Heart left ventricle (tissue), 16 donors: ENCODE measurements around the gene RAB43. TPM values are rescaled to one million over a fixed set of nuclear protein-coding genes. Genes with fewer than 3 reads are reported as not detected.

Source experiments
- ATAC-seq, 4 donors: fragments of 200-7000 bp; cut with Tn5 transposase; one replicate each; pipeline ENCODE4 v1.9.1; 2020 to 2022; ENCODE audit warnings: moderate library complexity in 4 of 4, mild to moderate bottlenecking in 3 of 4, moderate number of reproducible peaks in 1 of 4
- DNase-seq, 5 donors: peaks; one replicate each; pipeline ENCODE4 v3.0.0-alpha.2; 2020
- H3K27ac ChIP-seq, 12 donors: fragments of 200-600 bp; sonication (generic) in 4 of 12; one replicate each; pipeline versions ENCODE4 v1.5.0 to v1.8.0; 2016 to 2022; ENCODE audit warnings: mild to moderate bottlenecking in 2 of 12
- H3K27me3 ChIP-seq, 9 donors: fragments of 200-600 bp; sonication (generic) in 2 of 9; one replicate each; pipeline versions ENCODE4 v1.5.1 to v1.8.0; 2016 to 2022; ENCODE audit warnings: mild to moderate bottlenecking in 3 of 9
- H3K36me3 ChIP-seq, 9 donors: fragments of 200-600 bp; sonication (generic) in 2 of 9; one replicate each; pipeline versions ENCODE4 v1.5.0 to v1.8.0; 2018 to 2022; ENCODE audit warnings: mild to moderate bottlenecking in 2 of 9
- H3K4me1 ChIP-seq, 12 donors: fragments of 200-600 bp; sonication (generic) in 4 of 12; one replicate each; pipeline versions ENCODE4 v1.5.0 to v1.8.0; 2016 to 2022; ENCODE audit warnings: mild to moderate bottlenecking in 3 of 12
- H3K4me3 ChIP-seq, 12 donors: fragments of 200-600 bp; sonication (generic) in 4 of 12; one replicate each; pipeline versions ENCODE4 v1.5.0 to v1.8.0; 2017 to 2022; ENCODE audit warnings: mild to moderate bottlenecking in 9 of 12, moderate library complexity in 4 of 12
- H3K9me3 ChIP-seq, 12 donors: fragments of 200-600 bp; sonication (generic) in 4 of 12; one replicate each; pipeline versions ENCODE4 v1.5.0 to v1.8.0; 2016 to 2022; ENCODE audit warnings: mild to moderate bottlenecking in 1 of 12
- CTCF ChIP-seq, 12 donors: fragments of 200-600 bp; sonication (generic) in 4 of 12; IDR thresholded peaks; one replicate each; pipeline versions ENCODE4 v1.5.0 to v1.8.0; 2018 to 2022; ENCODE audit warnings: antibody characterized with exemption in 12 of 12, mild to moderate bottlenecking in 5 of 12
- POLR2A ChIP-seq, 2 donors: fragments of 450-650 bp; IDR thresholded peaks; one replicate each; pipeline ENCODE4 v1.6.1; 2017; ENCODE audit warnings: antibody characterized with exemption in 2 of 2, mild to moderate bottlenecking in 2 of 2, moderate library complexity in 2 of 2
- WGBS, 4 donors: extraction: QIAGEN DNeasy Blood & Tissue Kit in 2 of 4; methylation state at CpG; one replicate each; pipeline versions ENCODE4 v1.1.5 to v1.1.7; 2013 to 2018; 5-methylcytosine and 5-hydroxymethylcytosine counted together
- intact Hi-C, 10 donors: fragments of 100-400 bp; cut with DNase I; formaldehyde crosslinking; loops; one replicate each; pipeline versions ENCODE4 v1.11.1 to v1.14.2; 2022
- polyA plus RNA-seq, 2 donors: library from polyadenylated mRNA; stranded (reverse); fragments of 200-250 nt; gene quantifications; one replicate each; pipeline ENCODE4 v1.2.3, GENCODE V29; 2013
- total RNA-seq, 9 donors: library from RNA; depleted of rRNA in 2 of 9; stranded (reverse); fragments of >200 nt in 2 of 9; fragmentation: NEBNext Ultra II Directional in 3 of 9; extraction: Animal tissue kit (Norgen Biotek cat#: 25700) in 3 of 9; gene quantifications; one replicate each; pipeline versions ENCODE4 v1.1.0 to v1.2.4, GENCODE V29; 2016 to 2023
- donor health status: ischemic (EF 13 %, LVEDD 7.1; RV severe dilation, severe dysfunction).
- donor health status: healthy with polysubstance abuse.
- donor health status: DM: no; HTN: yes; CAD: no.
- donor health status: DM: no; HTN: no; CAD: no.
- donor health status: ischemic (EF 25% LVEDD 6.9; RV normal size, moderate dysfunction).
- donor health status: ischemic (EF 25% LVEDD 5.7; RV mildly dilated, moderate dysfunction).
- donor health status: healthy.
- donor health status: DM: yes; HTN: yes; CAD: no.
- donor health status: ischemic (EF 35%, LVEDD 5.7; RV mildly dilated, moderate dysfunction).
- donor health status: nonischemic (EF 11% LVEDD 7.7; RV severe dilation, severe dysfunction).
- donor health status: DM: yes; HTN: yes; CAD: no.
- donor health status: PGD.
- donor health status: ischemic (EF 29% LVEDD 5.4; RV normal size, mild dysfunction).
- donor health status: nonischemic (EF 23%, LVEDD 6.1; RV moderate dilation, normal function).

The RAB43 gene
- total and polyA plus RNA-seq, 11 donors, result 1.3 to 10.3 (median 3.3) TPM

GRCh38 chr3:129052675-129053074 is 68.9 kb downstream of the RAB43 start:
- H3K27ac ChIP-seq, result peak overlapping the region in 11 of 12 donors; percentile 28 to 87 (median 73)
- H3K4me1 ChIP-seq, result peaks cover 0 to 29% (median 19%) of the 10 kb centered on the region in 12 donors
- intact Hi-C loops, result loop anchor here in 8 of 10 donors (1.0 to 10.0 kb wide), 9 partner anchors 26 to 195 kb away; partner anchors contain the start of genes COPG1 (in 5 of the 8) and RAB43 (in 3 of the 8)
- H3K4me3 ChIP-seq, result no peak overlapping the region
- peak; percentile 83 to 93 (median 88) for ATAC-seq
- H3K27me3 ChIP-seq, result no peaks in the 10 kb centered on the region
- peak; percentile 72 to 89 (median 78) for DNase-seq
- 40 to 47% (median 42%) methylated on average over 6 of the region's 6 CpGs for WGBS, 4 donors
- no peak for TF ChIP-seq POLR2A (IDR thresholded peaks at IDR 0.05)
- TF ChIP-seq CTCF (IDR thresholded peaks at IDR 0.05), result peak in 3 of 12 donors; percentile 10 to 19 (median 15)
- peaks cover 0 to 13% (median 1%) of the 10 kb centered on the region in 12 donors for H3K9me3 ChIP-seq
- no peaks in the 10 kb centered on the region for H3K36me3 ChIP-seq

GRCh38 chr3:129051871-129052340 is 69.7 kb downstream of the RAB43 start:
- H3K36me3 ChIP-seq, result no peaks in the 10 kb centered on the region
- H3K9me3 ChIP-seq, result peaks cover 0 to 16% (median 1%) of the 10 kb centered on the region in 12 donors
- H3K27me3 ChIP-seq, result no peaks in the 10 kb centered on the region
- H3K27ac ChIP-seq, result peak overlapping the region in 11 of 12 donors; percentile 28 to 87 (median 73)
- intact Hi-C loops, result loop anchor here in 8 of 10 donors (2.0 to 10.0 kb wide), 8 partner anchors 25 to 195 kb away; partner anchors contain the start of genes COPG1 (in 5 of the 8) and RAB43 (in 3 of the 8)
- TF ChIP-seq POLR2A (IDR thresholded peaks at IDR 0.05) (no peak), CTCF (IDR thresholded peaks at IDR 0.05) (no peak)
- 25 to 43% (median 31%) methylated on average over 5 of the region's 5 CpGs for WGBS, 4 donors
- H3K4me3 ChIP-seq, result no peak overlapping the region
- peaks cover 0 to 29% (median 19%) of the 10 kb centered on the region in 12 donors for H3K4me1 ChIP-seq
- peak in 3 of 4 donors; percentile 20 to 35 (median 30) for ATAC-seq
- DNase-seq, result peak in 1 of 5 donors; percentile 68

- H3K4me1 ChIP-seq, result peaks cover 0 to 36% (median 20%) of the 10 kb centered on the region in 12 donors
- H3K9me3 ChIP-seq, result peaks cover 0 to 16% (median 1%) of the 10 kb centered on the region in 12 donors
- H3K27ac ChIP-seq, result no peak overlapping the region
- no peak for ATAC-seq
- DNase-seq, result no peak
- no peak overlapping the region for H3K4me3 ChIP-seq
- TF ChIP-seq CTCF (IDR thresholded peaks at IDR 0.05), result no peak
- TF ChIP-seq POLR2A (IDR thresholded peaks at IDR 0.05), result no peak
- H3K36me3 ChIP-seq, result no peaks in the 10 kb centered on the region
- intact Hi-C loops, result loop anchor here in 8 of 10 donors (5.0 to 10.0 kb wide), 5 partner anchors 37 to 197 kb away; partner anchors contain the start of genes COPG1 (in 5 of the 8) and RAB43 (in 1 of the 8)
- 90 to 95% (median 92%) methylated on average over 9 to 12 of the region's 12 CpGs for WGBS, 4 donors
- peaks cover 0 to 11% (median 6%) of the 10 kb centered on the region in 9 donors for H3K27me3 ChIP-seq
Observed at GRCh38 chr3:129050556-129051295, 70.9 kb downstream of the RAB43 start.

GRCh38 chr3:129047553-129047839 is 74.1 kb downstream of the RAB43 start:
- ATAC-seq (no peak), DNase-seq (no peak)
- H3K4me3 ChIP-seq, result no peak overlapping the region
- peaks cover 0 to 15% (median 7%) of the 10 kb centered on the region in 9 donors for H3K27me3 ChIP-seq
- peaks cover 0 to 33% (median 4%) of the 10 kb centered on the region in 12 donors for H3K9me3 ChIP-seq
- H3K27ac ChIP-seq, result no peak overlapping the region
- TF ChIP-seq CTCF (IDR thresholded peaks at IDR 0.05) (no peak), POLR2A (IDR thresholded peaks at IDR 0.05) (no peak)
- intact Hi-C loops, result no loop called here
- 91 to 95% (median 94%) methylated on average over 6 of the region's 6 CpGs; no CpG with 5 or more reads in 1 of the 4 donors for WGBS, 4 donors
- peaks cover 0 to 23% (median 11%) of the 10 kb centered on the region in 12 donors for H3K4me1 ChIP-seq
- no peaks in the 10 kb centered on the region for H3K36me3 ChIP-seq
